DND-41 (cell line): ENCODE results near the gene FIGNL2.

Experiments used
- CTCF ChIP-seq: IDR thresholded peaks from 2 replicates; pipeline ENCODE4 v1.5.1; 2012; ENCODE audit warnings: borderline replicate concordance, low read length, moderate library complexity, mild to moderate bottlenecking; ENCODE audit not compliant: poor library complexity, severe bottlenecking; ENCODE audit errors: extremely low read depth
- EZH2 ChIP-seq: IDR thresholded peaks from 3 replicates; pipeline ENCODE4 v1.6.1; 2012; ENCODE audit warnings: borderline replicate concordance, low read depth, mild to moderate bottlenecking, moderate library complexity, low read length, inconsistent platforms; ENCODE audit not compliant: severe bottlenecking

GRCh38 chr12:51832354-51833107, 16.0 kb downstream of the FIGNL2 start:
- TF ChIP-seq CTCF (no peak), EZH2 (no peak)
